ENCODE results near the gene ELFN2. TPM values are rescaled to one million over a fixed set of nuclear protein-coding genes. Genes with fewer than 3 reads are reported as not detected.

ELFN2 gene
- total and polyA plus RNA-seq, 2 of the 13 experiments (the other 11 are each of a cell fraction or from before 2014, with no cell fraction given), result 0.01 TPM; not detected in 1

DNA sequence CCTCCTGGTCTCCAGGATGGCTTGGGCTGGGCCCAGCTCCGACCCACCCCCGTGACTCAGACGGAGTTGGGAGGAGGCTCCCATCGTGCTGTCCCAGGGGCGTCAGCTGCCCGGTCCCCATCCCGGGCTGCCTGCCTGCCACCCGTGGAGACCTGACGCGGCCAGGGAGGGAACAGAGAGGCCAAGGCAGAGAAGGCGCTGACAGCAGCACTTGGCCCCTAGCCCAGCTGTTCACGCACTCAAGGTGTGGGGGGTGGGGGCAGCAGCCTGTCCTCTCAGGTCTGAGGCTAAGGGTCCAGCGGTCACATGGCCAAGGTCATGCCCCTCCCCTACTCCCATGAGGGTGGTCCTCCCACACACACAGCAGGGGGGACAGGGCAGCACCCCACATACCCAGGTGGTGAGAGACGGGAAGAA, 48.6 kb downstream of the ELFN2 start (continued):
- TF ChIP-seq, protein P1, sequence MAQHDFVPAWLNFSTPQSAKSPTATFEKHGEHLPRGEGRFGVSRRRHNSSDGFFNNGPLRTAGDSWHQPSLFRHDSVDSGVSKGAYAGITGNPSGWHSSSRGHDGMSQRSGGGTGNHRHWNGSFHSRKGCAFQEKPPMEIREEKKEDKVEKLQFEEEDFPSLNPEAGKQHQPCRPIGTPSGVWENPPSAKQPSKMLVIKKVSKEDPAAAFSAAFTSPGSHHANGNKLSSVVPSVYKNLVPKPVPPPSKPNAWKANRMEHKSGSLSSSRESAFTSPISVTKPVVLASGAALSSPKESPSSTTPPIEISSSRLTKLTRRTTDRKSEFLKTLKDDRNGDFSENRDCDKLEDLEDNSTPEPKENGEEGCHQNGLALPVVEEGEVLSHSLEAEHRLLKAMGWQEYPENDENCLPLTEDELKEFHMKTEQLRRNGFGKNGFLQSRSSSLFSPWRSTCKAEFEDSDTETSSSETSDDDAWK (CRISPR knock-in tag; IDR thresholded peaks at IDR 0.05), result no peak
- no peak for TF ChIP-seq ZIK1 (CRISPR knock-in tag; IDR thresholded peaks at IDR 0.05; ENCODE audit: borderline replicate concordance, low read depth)
- no peak for TF ChIP-seq SMARCC2 (IDR thresholded peaks at IDR 0.05)

DNA sequence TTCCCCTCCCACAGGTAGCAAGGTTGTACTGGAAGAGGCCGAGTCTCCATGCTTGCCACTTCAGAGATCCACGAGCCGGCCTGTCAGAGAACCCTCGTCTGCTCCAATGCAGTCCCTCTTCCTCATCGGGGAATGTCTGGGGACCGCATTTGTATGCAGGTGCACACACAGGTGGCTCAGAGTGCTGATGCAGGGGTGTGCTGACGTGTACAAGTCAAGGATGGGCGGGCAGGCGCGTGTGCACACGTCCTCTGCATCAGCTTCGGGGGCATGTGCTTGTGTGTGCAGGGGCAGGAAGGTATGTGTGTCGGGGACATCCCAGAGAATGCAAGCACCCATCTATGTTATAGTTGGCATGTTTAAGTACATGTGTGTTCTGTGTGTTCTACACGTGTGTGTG, 49.4 kb downstream of the ELFN2 start:
- in situ Hi-C loops (cut with HindIII; ENCODE audit: extremely low pct_ligation_motif_present, low pct_unique_long_range_greater_than_20kb), result loop anchor here (5.0 kb wide), 1 partner anchor 36 kb away; no protein-coding TSS in a partner anchor
- WGBS (ENCODE audit: low lambda C conversion rate), result 13% methylated on average over 6 of the region's 14 CpGs

More for the DNA sequence above, 49.4 kb downstream of the ELFN2 start:
- no peaks in the 10 kb centered on the region for H3K36me3 ChIP-seq (replicated peaks in 1 of 2; ENCODE audit: control insufficient read depth in 1 of 2, insufficient read depth in 2 of 2, low read length in 2 of 2)
- BruUV-seq (replicated peaks), result no TSS peak
- H3K4me2 ChIP-seq (ENCODE audit: low read depth, low read length), result no peak overlapping the region
- H3K9ac ChIP-seq (ENCODE audit: insufficient read depth, low read depth, low read length), result no peak overlapping the region
- H3K79me2 ChIP-seq (ENCODE audit: insufficient read depth, low read length), result no peaks in the 10 kb centered on the region
- TF ChIP-seq, protein P2, sequence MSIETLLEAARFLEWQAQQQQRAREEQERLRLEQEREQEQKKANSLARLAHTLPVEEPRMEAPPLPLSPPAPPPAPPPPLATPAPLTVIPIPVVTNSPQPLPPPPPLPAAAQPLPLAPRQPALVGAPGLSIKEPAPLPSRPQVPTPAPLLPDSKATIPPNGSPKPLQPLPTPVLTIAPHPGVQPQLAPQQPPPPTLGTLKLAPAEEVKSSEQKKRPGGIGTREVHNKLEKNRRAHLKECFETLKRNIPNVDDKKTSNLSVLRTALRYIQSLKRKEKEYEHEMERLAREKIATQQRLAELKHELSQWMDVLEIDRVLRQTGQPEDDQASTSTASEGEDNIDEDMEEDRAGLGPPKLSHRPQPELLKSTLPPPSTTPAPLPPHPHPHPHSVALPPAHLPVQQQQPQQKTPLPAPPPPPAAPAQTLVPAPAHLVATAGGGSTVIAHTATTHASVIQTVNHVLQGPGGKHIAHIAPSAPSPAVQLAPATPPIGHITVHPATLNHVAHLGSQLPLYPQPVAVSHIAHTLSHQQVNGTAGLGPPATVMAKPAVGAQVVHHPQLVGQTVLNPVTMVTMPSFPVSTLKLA (IDR thresholded peaks at IDR 0.05), result peak; percentile 85
- TF ChIP-seq ZKSCAN1 (IDR thresholded peaks at IDR 0.05; ENCODE audit: low read length), result no peak
- TF ChIP-seq TP53 (CRISPR knock-in tag; conservative IDR thresholded peaks at IDR 0.05), result no peak
- TF ChIP-seq RXRB (CRISPR knock-in tag; IDR thresholded peaks at IDR 0.05; ENCODE audit: borderline replicate concordance), result no peak
- H2AFZ ChIP-seq (ENCODE audit: low read length), result no peak overlapping the region
- FAIRE-seq (no peak), ATAC-seq (no peak), DNase-seq (ENCODE audit: low spot score) (no peak)
- H3K27ac ChIP-seq (ENCODE audit: extremely low read length, insufficient read depth, low read length), result no peak overlapping the region
- ChIA-PET POLR2A (no interaction called here), CTCF (ENCODE audit: low intra/inter-chr PET ratio, low total read pairs) (no interaction called here)
- no peaks in the 10 kb centered on the region for H3K4me1 ChIP-seq (ENCODE audit: insufficient read depth, low read length)
- peaks cover 7 to 46% of the 10 kb centered on the region in 2 experiments; a peak in 4 of 5 replicates for H3K27me3 ChIP-seq (ENCODE audit: control insufficient read depth in 1 of 2, insufficient read depth in 2 of 2, low read length in 2 of 2)
- no peak overlapping the region for H3K4me3 ChIP-seq (replicated peaks in 1 of 3; ENCODE audit: insufficient read depth in 1 of 3, low read depth in 2 of 3, low read length in 3 of 3)
- no peaks in the 10 kb centered on the region for H3K9me3 ChIP-seq (ENCODE audit: low read length)
- intact Hi-C loops (cut with micrococcal nuclease; ENCODE audit: unreplicated experiment), result no loop called here
- H4K20me1 ChIP-seq (ENCODE audit: insufficient read depth, low read length), result no peaks in the 10 kb centered on the region

Measured in HepG2 (cell line).